ENCODE measurements around the gene C9orf72.

C9orf72 gene

DNA sequence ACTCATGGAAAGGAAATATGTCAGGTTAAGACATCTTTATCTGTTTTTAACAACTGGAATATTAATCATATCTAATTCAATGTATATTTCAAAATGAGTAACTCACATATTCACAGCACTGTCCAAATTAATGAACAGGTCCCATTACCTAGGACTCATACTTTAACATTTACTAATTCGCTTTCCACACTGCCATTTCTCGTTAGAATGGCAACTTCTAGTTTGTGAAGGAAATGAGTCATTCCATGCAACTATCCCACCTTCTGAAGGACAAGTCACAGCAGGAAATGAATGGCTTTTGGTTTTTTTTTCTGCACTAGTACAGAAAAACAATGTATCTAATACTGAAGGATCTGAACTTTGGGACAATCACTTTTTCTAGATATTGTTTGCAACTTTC is 73.8 kb downstream of the C9orf72 start:
- Histone ChIP-seq H3K27ac (ENCODE audit: poor library complexity, severe bottlenecking) (peak overlapping the region; percentile 100), H3K4me1 (ENCODE audit: insufficient read depth, poor library complexity, severe bottlenecking) (peaks cover 51% of the 10 kb centered on the region), H3K9me3 (ENCODE audit: severe bottlenecking) (no peaks in the 10 kb centered on the region), H3K27me3 (ENCODE audit: insufficient read depth, poor library complexity, severe bottlenecking) (no peaks in the 10 kb centered on the region), H3K4me3 (ENCODE audit: severe bottlenecking) (no peak overlapping the region), H3K36me3 (ENCODE audit: low read depth) (0 out of 2 replicates have a peak, but pooled peaks cover 4% of the 10 kb centered on the region)
- TF ChIP-seq, protein P1, sequence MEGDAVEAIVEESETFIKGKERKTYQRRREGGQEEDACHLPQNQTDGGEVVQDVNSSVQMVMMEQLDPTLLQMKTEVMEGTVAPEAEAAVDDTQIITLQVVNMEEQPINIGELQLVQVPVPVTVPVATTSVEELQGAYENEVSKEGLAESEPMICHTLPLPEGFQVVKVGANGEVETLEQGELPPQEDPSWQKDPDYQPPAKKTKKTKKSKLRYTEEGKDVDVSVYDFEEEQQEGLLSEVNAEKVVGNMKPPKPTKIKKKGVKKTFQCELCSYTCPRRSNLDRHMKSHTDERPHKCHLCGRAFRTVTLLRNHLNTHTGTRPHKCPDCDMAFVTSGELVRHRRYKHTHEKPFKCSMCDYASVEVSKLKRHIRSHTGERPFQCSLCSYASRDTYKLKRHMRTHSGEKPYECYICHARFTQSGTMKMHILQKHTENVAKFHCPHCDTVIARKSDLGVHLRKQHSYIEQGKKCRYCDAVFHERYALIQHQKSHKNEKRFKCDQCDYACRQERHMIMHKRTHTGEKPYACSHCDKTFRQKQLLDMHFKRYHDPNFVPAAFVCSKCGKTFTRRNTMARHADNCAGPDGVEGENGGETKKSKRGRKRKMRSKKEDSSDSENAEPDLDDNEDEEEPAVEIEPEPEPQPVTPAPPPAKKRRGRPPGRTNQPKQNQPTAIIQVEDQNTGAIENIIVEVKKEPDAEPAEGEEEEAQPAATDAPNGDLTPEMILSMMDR (IDR thresholded peaks at IDR 0.05; ENCODE audit: poor library complexity, severe bottlenecking) = no peak
- ATAC-seq (ENCODE audit: low read depth) (peak; percentile 87), DNase-seq (ENCODE audit: low spot score) (no peak)

GRCh38 chr9:27497883-27498417 is 75.3 kb downstream of the C9orf72 start:
- no peaks in the 10 kb centered on the region for H3K27me3 ChIP-seq (ENCODE audit: insufficient read depth, poor library complexity, severe bottlenecking)
- DNase-seq (ENCODE audit: low spot score) (no peak), ATAC-seq (ENCODE audit: low read depth) (no peak)
- peak overlapping the region; percentile 100 for H3K27ac ChIP-seq (ENCODE audit: poor library complexity, severe bottlenecking)
- peaks cover 54% of the 10 kb centered on the region for H3K4me1 ChIP-seq (ENCODE audit: insufficient read depth, poor library complexity, severe bottlenecking)
- H3K36me3 ChIP-seq (ENCODE audit: low read depth) = 0 out of 2 replicates have a peak, but pooled peaks cover 4% of the 10 kb centered on the region
- H3K9me3 ChIP-seq (ENCODE audit: severe bottlenecking) = no peaks in the 10 kb centered on the region
- H3K4me3 ChIP-seq (ENCODE audit: severe bottlenecking) = no peak overlapping the region
- TF ChIP-seq, protein P1 (IDR thresholded peaks at IDR 0.05; ENCODE audit: poor library complexity, severe bottlenecking) = no peak

Measured in RWPE2 (cell line).